GM13976 (cell line): ENCODE results near the gene RNASE8.
A peak's percentile ranks its signal among the peaks of the same experiment; 100 is the strongest.
"Not testable (repeated sequence)": the region's sequence is repeated elsewhere in the genome, so short reads cannot be mapped to it uniquely, and the experiment has no call there.

ENCODE experiments used
- DNase-seq: peaks from one replicate; pipeline ENCODE4 v3.0.0; 2012; ENCODE audit warnings: low spot score
- CTCF ChIP-seq: IDR thresholded peaks from 2 replicates; pipeline ENCODE4 v1.5.1; 2012; ENCODE audit warnings: borderline replicate concordance, mild to moderate bottlenecking; ENCODE audit not compliant: insufficient read depth; ENCODE audit errors: extremely low read depth, missing control alignments, control extremely low read depth
- in situ Hi-C: fragments of 300-500 bp; cut with MboI; formaldehyde crosslinking; loops from one replicate; pipeline ENCODE4 v1.12.0; 2022; ENCODE audit warnings: low sequenced_read_pairs, mixed read lengths, inconsistent platforms; ENCODE audit not compliant: unreplicated experiment

The RNASE8 gene

GRCh38 chr14:21057803-21058675, at the start of gene RNASE8:
Gene RNASE8, plus strand, starts transcription at chr14:21057822. Its CDS starts 71 bp downstream, at chr14:21057893.
- in situ Hi-C loops: no loop called here
- DNase-seq: no peak
- TF ChIP-seq CTCF: no peak

GRCh38 chr14:21009721-21010120, 47.9 kb upstream of the RNASE8 start:
- DNase-seq: not testable (repeated sequence)
- in situ Hi-C loops: loop anchor here (10.0 kb wide), 1 partner anchor 85 kb away; the partner anchor contains the start of gene ZNF219

GRCh38 chr14:21011136-21011535, 46.5 kb upstream of the RNASE8 start:
- no peak for DNase-seq
- in situ Hi-C loops: loop anchor here (10.0 kb wide), 1 partner anchor 84 kb away; the partner anchor contains the start of gene ZNF219
- TF ChIP-seq CTCF: no peak

GRCh38 chr14:21014761-21015190, 42.8 kb upstream of the RNASE8 start:
- DNase-seq: peak; percentile 70
- in situ Hi-C loops: loop anchor here (10.0 kb wide), 1 partner anchor 80 kb away; the partner anchor contains the start of gene ZNF219
- TF ChIP-seq CTCF: peak; percentile 73

- DNase-seq: no peak
- TF ChIP-seq CTCF: no peak
- in situ Hi-C loops: loop anchor here (10.0 kb wide), 1 partner anchor 79 kb away; the partner anchor contains the start of gene ZNF219
Observed at GRCh38 chr14:21015312-21015711, 42.3 kb upstream of the RNASE8 start.

- no peak for DNase-seq
- in situ Hi-C loops: loop anchor here (10.0 kb wide), 1 partner anchor 78 kb away; the partner anchor contains the start of gene ZNF219
- TF ChIP-seq CTCF: no peak
Observed at GRCh38 chr14:21016413-21017190, 41.0 kb upstream of the RNASE8 start.
